Measurements from ENCODE around the gene ASB17. TPM values are rescaled to one million over a fixed set of nuclear protein-coding genes. Genes with fewer than 3 reads are reported as not detected.
"Not testable (repeated sequence)": the region's sequence is repeated elsewhere in the genome, so short reads cannot be mapped to it uniquely, and the experiment has no call there.

Gene ASB17
- total and polyA plus RNA-seq, 9 donors = not detected

- intact Hi-C loops (cut with DNase I) = no loop called here
- Histone ChIP-seq H3K4me3 (no peak overlapping the region), H3K4me1 (ENCODE audit: insufficient read depth) (no peaks in the 10 kb centered on the region), H3K36me3 (no peaks in the 10 kb centered on the region), H3K9me3 (no peaks in the 10 kb centered on the region), H3K27me3 (no peaks in the 10 kb centered on the region), H3K27ac (no peak overlapping the region)
- 46 to 55% (median 55%) methylated on average over 1 of the region's 1 CpG for WGBS, 3 donors
- DNase-seq = no peak
- TF ChIP-seq POLR2A (IDR thresholded peaks at IDR 0.05) (no peak), EP300 (IDR thresholded peaks at IDR 0.05) (no peak), CTCF (IDR thresholded peaks at IDR 0.05) (no peak)
These were observed 35.5 kb upstream of the ASB17 start for GRCh38 chr1:75967719-75968118.

GRCh38 chr1:75964760-75965408, 32.7 kb upstream of the ASB17 start:
- no peak for DNase-seq
- Histone ChIP-seq H3K9me3 (no peaks in the 10 kb centered on the region), H3K27ac (no peak overlapping the region), H3K4me1 (ENCODE audit: insufficient read depth) (no peaks in the 10 kb centered on the region), H3K27me3 (no peaks in the 10 kb centered on the region), H3K4me3 (no peak overlapping the region), H3K36me3 (no peaks in the 10 kb centered on the region)
- intact Hi-C loops (cut with DNase I) = no loop called here
- TF ChIP-seq POLR2A (IDR thresholded peaks at IDR 0.05) (no peak), EP300 (IDR thresholded peaks at IDR 0.05) (no peak), CTCF (IDR thresholded peaks at IDR 0.05) (no peak)

GRCh38 chr1:75964110-75964759, 32.0 kb upstream of the ASB17 start:
- 83 to 89% (median 88%) methylated on average over 10 of the region's 10 CpGs for WGBS, 3 donors
- H3K9me3 ChIP-seq; H3K27me3 ChIP-seq; H3K27ac ChIP-seq; DNase-seq; intact Hi-C loops (cut with DNase I); H3K4me1 ChIP-seq (ENCODE audit: insufficient read depth); H3K4me3 ChIP-seq; H3K36me3 ChIP-seq: not testable (repeated sequence)

- H3K9me3 ChIP-seq = no peaks in the 10 kb centered on the region
- H3K27ac ChIP-seq = no peak overlapping the region
- H3K4me3 ChIP-seq = no peak overlapping the region
- H3K27me3 ChIP-seq = peaks cover 3% of the 10 kb centered on the region
- no peaks in the 10 kb centered on the region for H3K4me1 ChIP-seq (ENCODE audit: insufficient read depth)
- no peaks in the 10 kb centered on the region for H3K36me3 ChIP-seq
- DNase-seq = no peak
- intact Hi-C loops (cut with DNase I) = no loop called here
- TF ChIP-seq EP300 (IDR thresholded peaks at IDR 0.05) (no peak), POLR2A (IDR thresholded peaks at IDR 0.05) (no peak), CTCF (IDR thresholded peaks at IDR 0.05) (no peak)
These were observed 22.4 kb upstream of the ASB17 start for GRCh38 chr1:75954586-75954985.

- Histone ChIP-seq H3K4me1 (ENCODE audit: insufficient read depth) (no peaks in the 10 kb centered on the region), H3K27me3 (peaks cover 3% of the 10 kb centered on the region), H3K27ac (no peak overlapping the region), H3K9me3 (no peaks in the 10 kb centered on the region), H3K36me3 (no peaks in the 10 kb centered on the region), H3K4me3 (no peak overlapping the region)
- 76 to 85% (median 85%) methylated on average over 4 of the region's 4 CpGs for WGBS, 3 donors
- TF ChIP-seq EP300 (IDR thresholded peaks at IDR 0.05) = no peak
- TF ChIP-seq POLR2A (IDR thresholded peaks at IDR 0.05) = no peak
- no peak for TF ChIP-seq CTCF (IDR thresholded peaks at IDR 0.05)
- no peak for DNase-seq
- intact Hi-C loops (cut with DNase I) = no loop called here
These were observed 21.3 kb upstream of the ASB17 start for GRCh38 chr1:75953461-75953860.

Measured in ovary (tissue), 9 donors.